Pancreas (tissue), 10 donors: ENCODE results near the gene MYL11. TPM values are rescaled to one million over a fixed set of nuclear protein-coding genes. Genes with fewer than 3 reads are reported as not detected.

Experiments used
- ATAC-seq, 4 donors: fragments of 200-7000 bp; cut with Tn5 transposase; one replicate each; pipeline versions ENCODE4 v1.8.0 to v1.9.1; 2020; ENCODE audit warnings: mild to moderate bottlenecking in 4 of 4, moderate library complexity in 4 of 4
- DNase-seq, 6 donors: peaks; one replicate each; pipeline ENCODE4 v3.0.0-alpha.2; 2020
- FAIRE-seq: peaks from 2 replicates; lab custom pipeline; 2012; peaks lifted over from hg19 to GRCh38; lab: Jason Lieb, UNC
- H3K27ac ChIP-seq, 4 donors: fragments of 200-600 bp; sonication (generic); 1 replicate in 3 of 4; 2 replicates in 1 of 4; pipeline versions ENCODE4 v1.5.0 to v1.8.0; 2020
- H3K27me3 ChIP-seq, 4 donors: fragments of 200-600 bp; one replicate each; pipeline ENCODE4 v1.8.0; 2021
- H3K36me3 ChIP-seq, 3 donors: fragments of 200-600 bp; sonication (generic) in 1 of 3; one replicate each; pipeline versions ENCODE4 v1.5.0 to v1.8.0; 2020 to 2021
- H3K4me1 ChIP-seq, 3 donors: fragments of 200-600 bp; one replicate each; pipeline ENCODE4 v1.8.0; 2021
- H3K4me3 ChIP-seq, 4 donors: fragments of 200-600 bp; sonication (generic) in 2 of 4; one replicate each; pipeline versions ENCODE4 v1.5.0 to v1.8.0; 2020 to 2021
- H3K9me3 ChIP-seq, 4 donors: fragments of 200-600 bp; one replicate each; pipeline ENCODE4 v1.8.0; 2021
- whole genome bisulfite sequencing, 2 donors: extraction: QIAGEN DNeasy Blood & Tissue Kit; methylation state at CpG; one replicate each; pipeline ENCODE4 v1.1.7; 2013; 5-methylcytosine and 5-hydroxymethylcytosine counted together
- intact Hi-C, 3 donors: fragments of 100-400 bp; cut with DNase I; formaldehyde crosslinking; loops; one replicate each; pipeline versions ENCODE4 v1.11.1 to v1.14.2; 2022
- polyA plus RNA-seq, 2 donors: library from polyadenylated mRNA; stranded (reverse); fragments of 200-250 nt; gene quantifications; one replicate each; pipeline ENCODE4 v1.2.3, GENCODE V29; 2013
- total RNA-seq, 6 donors: library from RNA; stranded (reverse); fragmentation: NEBNext Ultra II Directional in 4 of 6; extraction: Animal tissue kit (Norgen Biotek cat#: 25700) in 4 of 6; gene quantifications; one replicate each; pipeline versions ENCODE4 v1.2.1 to v1.2.4, GENCODE V29; 2021 to 2023
- TF ChIP-seq, protein P1 (sequence below), 4 donors: fragments of 200-600 bp; sonication (generic) in 3 of 4; IDR thresholded peaks; one replicate each; pipeline versions ENCODE4 v1.5.0 to v1.8.0; 2021; ENCODE audit warnings: antibody characterized with exemption in 4 of 4
- donor health status: healthy with polysubstance abuse.
- donor health status: DM: no; HTN: no; CAD: no; lungs with moderate emphysema.
- donor health status: DM: no; HTN: no; CAD: no.
- donor health status: control.
- donor health status: control.
- donor health status: Bipolar disorder and iron deficiency.
- donor health status: DM: yes; HTN: yes; CAD: no.
- donor health status: DM: no; HTN: no; CAD: no.
- donor health status: DM: no; HTN: no; CAD: no.
- donor health status: DM: yes; HTN: yes; CAD: no.

The MYL11 gene
- total and polyA plus RNA-seq, 8 donors, result 0.24 to 0.84 (median 0.31) TPM; not detected in 3

DNA sequence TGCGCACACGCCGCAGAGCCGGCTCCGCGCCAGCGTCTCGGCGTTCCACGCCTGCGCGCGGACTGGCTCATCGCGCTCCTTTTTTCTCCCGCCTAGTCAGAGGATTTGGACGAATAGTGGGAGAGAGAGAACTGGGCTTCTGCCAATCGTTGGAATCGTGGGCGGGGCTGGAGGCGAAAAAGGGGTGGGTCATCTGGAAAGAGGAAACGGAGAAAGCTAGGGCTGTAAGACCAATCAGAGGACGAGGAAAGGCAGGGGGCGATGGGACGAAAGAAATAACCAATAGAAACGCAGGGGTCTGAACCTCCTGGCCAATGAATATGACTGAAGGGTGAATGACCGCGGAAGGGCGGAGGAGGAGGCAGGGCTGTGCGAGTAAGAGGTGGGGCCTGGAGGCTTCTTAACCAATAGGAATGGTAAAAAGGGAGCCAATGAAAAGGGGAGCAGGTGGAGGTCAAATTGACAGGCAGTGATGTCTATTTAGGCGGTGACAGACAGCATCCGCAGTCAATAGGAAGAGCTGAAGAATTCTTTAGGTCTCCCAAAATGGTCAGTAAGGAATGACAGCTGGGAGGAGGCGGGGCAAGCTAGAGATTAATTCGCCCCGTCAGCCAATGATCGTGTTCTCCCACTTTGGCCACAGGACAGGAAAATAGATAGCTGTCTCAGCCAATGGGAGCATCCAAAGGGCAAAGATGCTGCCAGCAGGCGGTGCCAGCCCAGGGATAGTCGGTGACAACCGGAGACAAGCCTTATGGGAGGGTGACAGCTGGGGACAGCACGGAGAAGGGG, 4.0 kb upstream of the MYL11 start, which contains the start of gene TBC1D10B:
Gene TBC1D10B (minus strand): TSS at position 39 of the 792 bp plus-strand sequence. CDS start 311 bp downstream, outside the sequence.
- Histone ChIP-seq H3K27ac (peak within 1 kb of the TSS; percentile 63 to 86 (median 78)), H3K9me3 (no peaks in the 10 kb centered on the region), H3K4me3 (peak within 1 kb of the TSS; percentile 69 to 85 (median 75)), H3K27me3 (no peaks in the 10 kb centered on the region), H3K4me1 (peaks cover 7 to 24% (median 15%) of the 10 kb centered on the region in 3 donors), H3K36me3 (no peaks in the 10 kb centered on the region)
- DNase-seq (peak; percentile 94 to 100 (median 98)), ATAC-seq (peak; percentile 84 to 92 (median 86)), FAIRE-seq (peak; percentile 99)
- TF ChIP-seq, protein P1, sequence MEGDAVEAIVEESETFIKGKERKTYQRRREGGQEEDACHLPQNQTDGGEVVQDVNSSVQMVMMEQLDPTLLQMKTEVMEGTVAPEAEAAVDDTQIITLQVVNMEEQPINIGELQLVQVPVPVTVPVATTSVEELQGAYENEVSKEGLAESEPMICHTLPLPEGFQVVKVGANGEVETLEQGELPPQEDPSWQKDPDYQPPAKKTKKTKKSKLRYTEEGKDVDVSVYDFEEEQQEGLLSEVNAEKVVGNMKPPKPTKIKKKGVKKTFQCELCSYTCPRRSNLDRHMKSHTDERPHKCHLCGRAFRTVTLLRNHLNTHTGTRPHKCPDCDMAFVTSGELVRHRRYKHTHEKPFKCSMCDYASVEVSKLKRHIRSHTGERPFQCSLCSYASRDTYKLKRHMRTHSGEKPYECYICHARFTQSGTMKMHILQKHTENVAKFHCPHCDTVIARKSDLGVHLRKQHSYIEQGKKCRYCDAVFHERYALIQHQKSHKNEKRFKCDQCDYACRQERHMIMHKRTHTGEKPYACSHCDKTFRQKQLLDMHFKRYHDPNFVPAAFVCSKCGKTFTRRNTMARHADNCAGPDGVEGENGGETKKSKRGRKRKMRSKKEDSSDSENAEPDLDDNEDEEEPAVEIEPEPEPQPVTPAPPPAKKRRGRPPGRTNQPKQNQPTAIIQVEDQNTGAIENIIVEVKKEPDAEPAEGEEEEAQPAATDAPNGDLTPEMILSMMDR (IDR thresholded peaks at IDR 0.05), result no peak
- 0 to 1% methylated on average over 33 to 40 of the region's 40 CpGs for WGBS, 2 donors
- intact Hi-C loops, result no loop called here

DNA sequence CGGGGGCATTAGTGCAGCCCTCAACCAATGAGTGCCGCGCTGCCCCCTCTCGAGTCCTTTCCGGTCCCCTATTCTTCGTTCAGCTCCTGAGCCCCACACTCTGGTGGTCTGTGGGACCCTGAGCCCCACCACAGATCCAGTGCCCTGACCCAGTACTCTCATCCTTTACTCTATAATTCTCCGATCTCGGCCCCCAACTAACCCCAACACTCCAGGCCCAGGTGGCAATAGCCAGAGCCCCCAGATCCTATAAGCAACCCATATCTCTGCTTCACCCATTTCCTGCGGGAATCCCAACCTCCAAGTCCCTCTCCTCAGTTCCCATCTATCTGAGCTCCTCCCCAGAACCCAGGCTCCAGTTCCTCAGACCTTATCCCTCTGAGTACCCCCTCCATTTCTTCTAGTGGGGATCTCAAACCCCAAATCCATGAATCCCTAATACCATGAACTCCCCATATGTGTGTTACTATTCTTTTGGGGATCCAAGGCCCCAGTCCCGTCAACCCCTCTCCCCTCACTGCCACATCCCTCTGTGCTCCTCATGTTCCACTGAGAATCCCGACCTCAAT, 3.3 kb upstream of the MYL11 start:
- TF ChIP-seq, protein P1 (IDR thresholded peaks at IDR 0.05), result no peak
- Histone ChIP-seq H3K27ac (peak overlapping the region; percentile 63 to 86 (median 78)), H3K36me3 (no peaks in the 10 kb centered on the region), H3K4me1 (peaks cover 7 to 23% (median 15%) of the 10 kb centered on the region in 3 donors), H3K4me3 (peak overlapping the region; percentile 7 to 35 (median 22)), H3K9me3 (no peaks in the 10 kb centered on the region), H3K27me3 (no peaks in the 10 kb centered on the region)
- intact Hi-C loops, result no loop called here
- ATAC-seq (no peak), FAIRE-seq (no peak), DNase-seq (no peak)
- 25 to 41% methylated on average over 7 to 11 of the region's 11 CpGs for WGBS, 2 donors

DNA sequence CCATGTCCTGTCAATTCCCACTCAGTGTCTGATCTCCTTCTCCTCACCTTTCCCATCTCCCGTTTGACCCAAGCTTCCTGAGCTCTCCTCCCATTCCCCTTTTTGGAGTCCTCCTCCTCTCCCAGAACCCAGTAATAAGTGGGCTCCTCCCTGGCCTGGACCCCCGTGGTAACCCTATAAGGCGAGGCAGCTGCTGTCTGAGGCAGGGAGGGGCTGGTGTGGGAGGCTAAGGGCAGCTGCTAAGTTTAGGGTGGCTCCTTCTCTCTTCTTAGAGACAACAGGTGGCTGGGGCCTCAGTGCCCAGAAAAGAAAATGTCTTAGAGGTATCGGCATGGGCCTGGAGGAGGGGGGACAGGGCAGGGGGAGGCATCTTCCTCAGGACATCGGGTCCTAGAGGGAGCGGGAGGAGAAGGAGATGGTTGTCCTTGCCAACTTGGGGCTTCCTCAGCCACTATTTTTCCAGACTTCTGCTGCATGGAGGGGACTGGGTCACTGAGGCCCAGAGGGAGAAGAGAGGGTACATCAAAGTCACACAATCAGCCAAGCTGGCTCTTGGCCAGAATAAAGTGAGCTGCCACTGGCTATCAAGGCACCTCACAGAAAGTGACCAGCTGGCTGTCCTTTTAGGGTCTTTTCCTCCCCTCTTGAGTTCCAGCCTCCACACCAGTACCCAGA, 2.4 kb upstream of the MYL11 start:
- ATAC-seq, result no peak
- H3K36me3 ChIP-seq, result no peaks in the 10 kb centered on the region
- intact Hi-C loops, result no loop called here
- peak overlapping the region in 2 of 4 donors; percentile 10 to 86 for H3K27ac ChIP-seq
- DNase-seq, result peak in 2 of 6 donors; percentile 35 to 44
- WGBS, 2 donors, result 74 to 81% methylated on average over 6 of the region's 6 CpGs
- H3K27me3 ChIP-seq, result no peaks in the 10 kb centered on the region
- no peak overlapping the region for H3K4me3 ChIP-seq
- TF ChIP-seq, protein P1 (IDR thresholded peaks at IDR 0.05), result no peak
- no peaks in the 10 kb centered on the region for H3K9me3 ChIP-seq
- no peak for FAIRE-seq
- peaks cover 7 to 15% (median 9%) of the 10 kb centered on the region in 3 donors for H3K4me1 ChIP-seq

DNA sequence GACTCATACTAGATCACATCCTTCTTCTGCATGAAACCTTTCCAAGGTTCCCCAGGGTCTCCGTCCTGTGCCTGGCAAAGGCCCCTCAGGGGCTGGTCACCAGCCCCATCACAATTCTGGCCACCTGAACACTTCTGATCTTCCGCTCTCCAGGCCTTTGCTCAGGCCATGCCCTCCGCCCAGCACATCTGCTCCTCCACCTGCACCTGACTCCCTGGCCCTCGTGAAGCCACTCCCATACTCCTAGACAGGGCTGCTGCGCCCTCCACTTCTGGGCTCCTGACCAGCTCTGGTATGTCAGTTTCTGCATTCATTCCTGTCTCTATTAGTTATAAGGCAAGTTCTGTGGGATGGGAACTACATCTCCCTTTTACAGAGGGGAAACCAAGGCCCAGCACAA, 1.9 kb upstream of the MYL11 start:
- peak overlapping the region in 2 of 4 donors; percentile 10 to 73 for H3K27ac ChIP-seq
- peaks cover 4 to 10% (median 7%) of the 10 kb centered on the region in 3 donors for H3K4me1 ChIP-seq
- 77 to 88% methylated on average over 5 of the region's 5 CpGs for WGBS, 2 donors
- peak in 2 of 6 donors; percentile 26 to 37 for DNase-seq
- no peaks in the 10 kb centered on the region for H3K36me3 ChIP-seq
- FAIRE-seq, result no peak
- no peak for ATAC-seq
- TF ChIP-seq, protein P1 (IDR thresholded peaks at IDR 0.05), result no peak
- no peaks in the 10 kb centered on the region for H3K27me3 ChIP-seq
- H3K4me3 ChIP-seq, result no peak overlapping the region
- no peaks in the 10 kb centered on the region for H3K9me3 ChIP-seq
- intact Hi-C loops, result no loop called here
